ENCODE results near the gene TAPBP.

GRCh38 chr6:33329058-33329457, 15.2 kb upstream of the TAPBP start:
- TF ChIP-seq POLR2A (IDR thresholded peaks at IDR 0.05) (no peak), POLR2AphosphoS5 (IDR thresholded peaks at IDR 0.05) (no peak)

Data from breast epithelium (tissue), 3 donors.